NCI-H460 (cell line): Measurements from ENCODE around the gene FBXO3. TPM values are rescaled to one million over a fixed set of nuclear protein-coding genes. Genes with fewer than 3 reads are reported as not detected.

Source experiments
- DNase-seq: peaks from one replicate; pipeline ENCODE4 v3.0.0-alpha.2; 2016; ENCODE audit warnings: low read depth; ENCODE audit errors: extremely low read depth
- total RNA-seq: library from RNA; depleted of rRNA; stranded (reverse); fragments of >200 nt; shearing (Covaris generic); gene quantifications from 2 replicates; pipeline ENCODE4 v1.2.3, GENCODE V29; 2014

The FBXO3 gene
- total RNA-seq, 1 experiment from 2014 or later, result 21.5 TPM

GRCh38 chr11:33773404-33773986, 825 bp downstream of the FBXO3 start:
- DNase-seq, result no peak

GRCh38 chr11:33772870-33773269, 1.4 kb downstream of the FBXO3 start:
- no peak for DNase-seq

- no peak for DNase-seq
Observed at GRCh38 chr11:33772300-33772699, 2.0 kb downstream of the FBXO3 start.

- DNase-seq, result no peak
Observed at GRCh38 chr11:33770236-33770635, 4.1 kb downstream of the FBXO3 start.

- no peak for DNase-seq
Observed at GRCh38 chr11:33769542-33769941, 4.8 kb downstream of the FBXO3 start.

- DNase-seq, result no peak
Observed at GRCh38 chr11:33767624-33768023, 6.7 kb downstream of the FBXO3 start.

GRCh38 chr11:33766085-33766484, 8.2 kb downstream of the FBXO3 start:
- DNase-seq, result no peak

- no peak for DNase-seq
Observed at GRCh38 chr11:33761471-33761870, 12.8 kb downstream of the FBXO3 start.

- DNase-seq, result no peak
Observed at GRCh38 chr11:33753304-33753967, 20.9 kb downstream of the FBXO3 start.

- DNase-seq, result no peak
Observed at GRCh38 chr11:33751878-33752277, 22.4 kb downstream of the FBXO3 start.

- no peak for DNase-seq
Observed at GRCh38 chr11:33747979-33748378, 26.3 kb downstream of the FBXO3 start.

- no peak for DNase-seq
Observed at GRCh38 chr11:33743291-33743690, 31.0 kb downstream of the FBXO3 start.

- no peak for DNase-seq
Observed at GRCh38 chr11:33742249-33742851, 32.0 kb downstream of the FBXO3 start.

GRCh38 chr11:33741806-33742205, 32.5 kb downstream of the FBXO3 start:
- no peak for DNase-seq

- no peak for DNase-seq
Observed at GRCh38 chr11:33737362-33737821, 36.9 kb downstream of the FBXO3 start.

- DNase-seq, result peak; percentile 85
Observed at GRCh38 chr11:33736148-33736812, 38.0 kb downstream of the FBXO3 start, which contains the start of gene CD59. Gene CD59 (minus strand): TSS chr11:33736423. CDS start chr11:33722445, 13,978 bp downstream.

- no peak for DNase-seq
Observed at GRCh38 chr11:33735271-33736147, 38.8 kb downstream of the FBXO3 start.

- no peak for DNase-seq
Observed at GRCh38 chr11:33734441-33735270, 39.7 kb downstream of the FBXO3 start.

- no peak for DNase-seq
Observed at GRCh38 chr11:33733980-33734379, 40.3 kb downstream of the FBXO3 start.
